Thyroid gland (tissue), 4 donors: ENCODE data around the gene CDKL1. TPM values are rescaled to one million over a fixed set of nuclear protein-coding genes. Genes with fewer than 3 reads are reported as not detected.
A peak's percentile ranks its signal among the peaks of the same experiment; 100 is the strongest.

Source experiments
- DNase-seq, 2 donors: peaks; one replicate each; pipeline ENCODE4 v3.0.0-alpha.2; 2019
- H3K27ac ChIP-seq, 3 donors: fragments of 200-600 bp; sonication (generic); 1 replicate in 2 of 3; 2 replicates in 1 of 3; pipeline ENCODE4 v1.5.1; 2016 to 2019; ENCODE audit warnings: mild to moderate bottlenecking in 1 of 3, moderate library complexity in 1 of 3
- H3K27me3 ChIP-seq: fragments of 200-600 bp; sonication (generic); one replicate; pipeline ENCODE4 v1.5.1; 2019
- H3K36me3 ChIP-seq, 2 donors: fragments of 200-600 bp; sonication (generic); one replicate each; pipeline ENCODE4 v1.5.1; 2016 to 2019
- H3K4me1 ChIP-seq, 2 donors: fragments of 200-600 bp; sonication (generic); one replicate each; pipeline ENCODE4 v1.5.1; 2017 to 2019
- H3K4me3 ChIP-seq, 3 donors: fragments of 200-600 bp; sonication (generic); replicated peaks in 1 of 3; 1 replicate in 2 of 3; 2 replicates in 1 of 3; pipeline ENCODE4 v1.5.1; 2016; ENCODE audit warnings: mild to moderate bottlenecking in 1 of 3
- H3K9me3 ChIP-seq: fragments of 200-600 bp; sonication (generic); one replicate; pipeline ENCODE4 v1.5.1; 2017
- CTCF ChIP-seq, 6 experiments: fragments of 200-600 bp in 3 of 6; fragments of 450-650 bp in 3 of 6; sonication (generic) in 3 of 6; IDR thresholded peaks; one replicate each; pipeline ENCODE4 v1.5.1; 2016 to 2019; ENCODE audit warnings: antibody characterized with exemption in 6 of 6, mild to moderate bottlenecking in 2 of 6, inconsistent platforms in 1 of 6, moderate library complexity in 1 of 6
- POLR2A ChIP-seq, 2 donors: fragments of 450-650 bp; IDR thresholded peaks; one replicate each; pipeline ENCODE4 v1.6.1; 2017; ENCODE audit warnings: antibody characterized with exemption in 2 of 2, mild to moderate bottlenecking in 2 of 2, moderate library complexity in 1 of 2
- WGBS, 2 donors: methylation state at CpG; one replicate each; pipeline ENCODE4 v1.1.5; 2017; 5-methylcytosine and 5-hydroxymethylcytosine counted together
- intact Hi-C: fragments of 100-400 bp; cut with DNase I; formaldehyde crosslinking; loops from one replicate; pipeline ENCODE4 v1.15.1; 2023
- total RNA-seq, 4 donors: library from RNA; depleted of rRNA; stranded (reverse); fragments of >200 nt; gene quantifications; one replicate each; pipeline ENCODE4 v1.2.3, GENCODE V29; 2016

The CDKL1 gene
- total RNA-seq, 4 donors from 2014 or later, result 18.6 to 37.9 (median 35.5) TPM

DNA sequence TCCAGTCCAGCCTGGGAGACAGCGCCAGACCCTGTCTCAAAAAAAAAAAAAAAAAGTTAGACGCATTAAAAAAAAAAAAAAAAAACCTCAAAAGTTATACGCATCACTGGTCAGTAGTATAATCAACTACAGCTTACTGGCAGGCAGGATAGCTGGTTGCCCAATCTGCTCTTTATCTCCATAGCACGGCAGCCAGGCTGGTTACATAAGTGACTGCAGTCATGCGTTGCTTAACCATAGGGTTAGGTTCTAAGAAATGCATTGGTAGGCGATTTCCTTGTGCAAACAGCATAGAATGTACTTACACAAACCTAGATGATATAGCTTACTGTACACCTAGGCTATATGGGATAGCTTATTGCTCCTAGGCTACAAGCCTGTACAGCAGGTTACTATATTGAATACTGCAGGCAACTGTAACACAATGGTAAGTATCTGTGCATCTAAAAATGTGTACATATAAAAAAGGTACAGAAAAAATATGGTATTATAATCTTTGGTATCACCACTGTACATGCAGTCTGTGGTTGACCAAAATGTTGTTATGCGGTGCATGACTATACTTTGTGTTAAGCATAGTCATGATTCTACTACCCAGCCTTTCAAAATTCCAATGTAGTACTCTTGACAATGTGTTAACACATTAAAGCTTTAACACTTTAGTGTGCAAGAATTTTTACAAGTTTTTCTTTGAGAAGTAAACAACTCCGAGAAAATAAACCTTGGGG is 92.8 kb downstream of the CDKL1 start:
- H3K27ac ChIP-seq, result no peak overlapping the region
- H3K36me3 ChIP-seq, result no peaks in the 10 kb centered on the region
- intact Hi-C loops, result loop anchor here (10.0 kb wide), 1 partner anchor 69 kb away; the partner anchor contains the start of gene SOS2
- peaks cover 5 to 9% of the 10 kb centered on the region in 2 donors for H3K4me1 ChIP-seq
- 53 to 65% methylated on average over 8 of the region's 8 CpGs for WGBS, 2 donors
- H3K9me3 ChIP-seq, result no peaks in the 10 kb centered on the region
- peak; percentile 72 to 75 for DNase-seq
- TF ChIP-seq POLR2A (IDR thresholded peaks at IDR 0.05), result no peak
- no peak overlapping the region for H3K4me3 ChIP-seq
- H3K27me3 ChIP-seq, result no peaks in the 10 kb centered on the region

GRCh38 chr14:50301914-50302313 is 94.8 kb downstream of the CDKL1 start:
- Histone ChIP-seq H3K4me3 (no peak overlapping the region), H3K36me3 (no peaks in the 10 kb centered on the region), H3K27ac (no peak overlapping the region), H3K9me3 (no peaks in the 10 kb centered on the region), H3K27me3 (no peaks in the 10 kb centered on the region), H3K4me1 (peaks cover 5 to 9% of the 10 kb centered on the region in 2 donors)
- no peak for DNase-seq
- TF ChIP-seq CTCF (IDR thresholded peaks at IDR 0.05) (no peak), POLR2A (IDR thresholded peaks at IDR 0.05) (no peak)
- intact Hi-C loops, result loop anchor here (10.0 kb wide), 1 partner anchor 67 kb away; the partner anchor contains the start of gene SOS2

DNA sequence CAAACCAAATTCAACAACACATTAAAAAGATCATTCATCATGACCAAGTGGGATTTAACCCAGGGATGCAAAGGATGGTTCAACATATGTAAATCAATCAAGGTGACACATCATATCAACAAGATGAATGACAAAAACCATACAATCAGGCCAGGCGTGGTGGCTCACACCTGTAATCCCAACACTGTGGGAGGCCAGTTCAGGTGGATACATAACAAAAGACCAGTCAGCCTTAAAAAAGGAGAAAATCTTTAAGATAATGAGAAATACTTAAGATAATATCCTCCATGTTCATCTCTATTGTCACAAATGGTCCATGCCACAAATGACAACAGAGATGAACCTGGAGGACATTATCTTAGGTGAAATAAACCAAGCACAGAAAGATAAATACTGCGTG is 97.1 kb downstream of the CDKL1 start:
- intact Hi-C loops, result no loop called here
- Histone ChIP-seq H3K4me3 (no peak overlapping the region), H3K27ac (no peak overlapping the region), H3K36me3 (no peaks in the 10 kb centered on the region), H3K27me3 (no peaks in the 10 kb centered on the region), H3K9me3 (no peaks in the 10 kb centered on the region), H3K4me1 (peaks cover 5 to 9% of the 10 kb centered on the region in 2 donors)
- no peak for TF ChIP-seq CTCF (IDR thresholded peaks at IDR 0.05)
- no peak for TF ChIP-seq POLR2A (IDR thresholded peaks at IDR 0.05)
- DNase-seq, result no peak
- WGBS, 2 donors, result 96% methylated on average over 2 of the region's 2 CpGs

GRCh38 chr14:50290306-50290705 is 106.4 kb downstream of the CDKL1 start:
- H3K9me3 ChIP-seq, result no peaks in the 10 kb centered on the region
- H3K27ac ChIP-seq, result no peak overlapping the region
- TF ChIP-seq CTCF (IDR thresholded peaks at IDR 0.05), result no peak
- no peak for TF ChIP-seq POLR2A (IDR thresholded peaks at IDR 0.05)
- DNase-seq, result no peak
- no peak overlapping the region for H3K4me3 ChIP-seq
- 78 to 89% methylated on average over 5 of the region's 5 CpGs for WGBS, 2 donors
- no peaks in the 10 kb centered on the region for H3K4me1 ChIP-seq
- intact Hi-C loops, result no loop called here
- no peaks in the 10 kb centered on the region for H3K36me3 ChIP-seq
- H3K27me3 ChIP-seq, result no peaks in the 10 kb centered on the region

- Histone ChIP-seq H3K27ac (no peak overlapping the region), H3K4me1 (no peaks in the 10 kb centered on the region), H3K27me3 (no peaks in the 10 kb centered on the region), H3K36me3 (no peaks in the 10 kb centered on the region), H3K9me3 (no peaks in the 10 kb centered on the region), H3K4me3 (no peak overlapping the region)
- TF ChIP-seq CTCF (IDR thresholded peaks at IDR 0.05) (no peak), POLR2A (IDR thresholded peaks at IDR 0.05) (no peak)
- no peak for DNase-seq
- WGBS, 2 donors, result 96 to 97% methylated on average over 5 of the region's 5 CpGs
- intact Hi-C loops, result no loop called here
These were observed 108.5 kb downstream of the CDKL1 start for GRCh38 chr14:50288146-50288545.
